DOHH2 (cell line): ENCODE measurements around the gene OR4D6.

Source experiments
- EZH2phosphoT487 ChIP-seq: fragments of 200-600 bp; sonication (generic); IDR thresholded peaks from 2 replicates; pipeline ENCODE4 v1.6.1; 2017; ENCODE audit warnings: borderline replicate concordance, mild to moderate bottlenecking, antibody characterized with exemption, low read length, moderate library complexity, mixed read lengths
- TF ChIP-seq, protein P1 (sequence below): fragments of 200-600 bp; sonication (generic); IDR thresholded peaks from one replicate; pipeline ENCODE4 v1.5.1; 2014; ENCODE audit warnings: antibody characterized with exemption, mild to moderate bottlenecking, low read depth, low read length; ENCODE audit not compliant: poor library complexity, severe bottlenecking

DNA sequence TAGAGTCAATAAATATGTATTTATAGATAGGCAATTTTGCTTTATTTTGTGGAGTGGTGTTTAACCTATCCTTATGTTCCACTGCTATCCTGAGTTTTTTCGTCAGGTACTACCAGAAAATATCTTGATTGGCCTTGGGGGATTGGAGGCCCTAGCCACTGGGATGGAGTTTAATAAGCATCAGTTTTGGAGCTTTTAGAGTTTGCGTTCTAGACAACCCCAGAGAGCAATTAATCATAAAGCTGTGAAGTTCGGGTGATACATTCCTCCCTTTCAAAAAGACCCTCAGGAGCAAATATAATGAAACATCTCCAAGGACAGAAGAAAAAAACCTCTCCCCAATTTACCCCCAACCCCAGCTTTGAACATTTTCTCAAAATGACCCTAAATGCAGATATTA is 20.6 kb upstream of the OR4D6 start, which contains the start of gene OR5A1:
- TF ChIP-seq, protein P1, sequence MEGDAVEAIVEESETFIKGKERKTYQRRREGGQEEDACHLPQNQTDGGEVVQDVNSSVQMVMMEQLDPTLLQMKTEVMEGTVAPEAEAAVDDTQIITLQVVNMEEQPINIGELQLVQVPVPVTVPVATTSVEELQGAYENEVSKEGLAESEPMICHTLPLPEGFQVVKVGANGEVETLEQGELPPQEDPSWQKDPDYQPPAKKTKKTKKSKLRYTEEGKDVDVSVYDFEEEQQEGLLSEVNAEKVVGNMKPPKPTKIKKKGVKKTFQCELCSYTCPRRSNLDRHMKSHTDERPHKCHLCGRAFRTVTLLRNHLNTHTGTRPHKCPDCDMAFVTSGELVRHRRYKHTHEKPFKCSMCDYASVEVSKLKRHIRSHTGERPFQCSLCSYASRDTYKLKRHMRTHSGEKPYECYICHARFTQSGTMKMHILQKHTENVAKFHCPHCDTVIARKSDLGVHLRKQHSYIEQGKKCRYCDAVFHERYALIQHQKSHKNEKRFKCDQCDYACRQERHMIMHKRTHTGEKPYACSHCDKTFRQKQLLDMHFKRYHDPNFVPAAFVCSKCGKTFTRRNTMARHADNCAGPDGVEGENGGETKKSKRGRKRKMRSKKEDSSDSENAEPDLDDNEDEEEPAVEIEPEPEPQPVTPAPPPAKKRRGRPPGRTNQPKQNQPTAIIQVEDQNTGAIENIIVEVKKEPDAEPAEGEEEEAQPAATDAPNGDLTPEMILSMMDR, result no peak
- TF ChIP-seq EZH2phosphoT487, result no peak
